AG04449 (cell line): ENCODE results near the gene UBALD2.

Experiments
- CTCF ChIA-PET: fragments of 350-600 bp; formaldehyde crosslinking; extraction: SDS; loops from one replicate; lab custom pipeline; 2021; ENCODE audit warnings: antibody characterized with exemption; lab: Yijun Ruan, JAX
- POLR2A ChIA-PET: fragments of 400-600, 350-600 bp; formaldehyde crosslinking; extraction: SDS; loops from one replicate; lab custom pipeline; 2020; ENCODE audit warnings: antibody characterized with exemption, inconsistent platforms; lab: Yijun Ruan, JAX
- DNase-seq: peaks from one replicate; pipeline ENCODE4 v3.0.0-alpha.2; 2010; ENCODE audit warnings: low read depth, low spot score
- H3K4me3 ChIP-seq: 2 replicates; pipeline ENCODE4 v1.5.1; 2011; ENCODE audit warnings: low read depth, mild to moderate bottlenecking, control low read depth, low read length
- CTCF ChIP-seq: IDR thresholded peaks from one replicate; pipeline ENCODE4 v1.5.1; 2011; ENCODE audit warnings: mild to moderate bottlenecking, moderate library complexity, low read length, control low read depth, inconsistent platforms; ENCODE audit not compliant: insufficient read depth; ENCODE audit errors: missing control alignments

UBALD2 gene

DNA sequence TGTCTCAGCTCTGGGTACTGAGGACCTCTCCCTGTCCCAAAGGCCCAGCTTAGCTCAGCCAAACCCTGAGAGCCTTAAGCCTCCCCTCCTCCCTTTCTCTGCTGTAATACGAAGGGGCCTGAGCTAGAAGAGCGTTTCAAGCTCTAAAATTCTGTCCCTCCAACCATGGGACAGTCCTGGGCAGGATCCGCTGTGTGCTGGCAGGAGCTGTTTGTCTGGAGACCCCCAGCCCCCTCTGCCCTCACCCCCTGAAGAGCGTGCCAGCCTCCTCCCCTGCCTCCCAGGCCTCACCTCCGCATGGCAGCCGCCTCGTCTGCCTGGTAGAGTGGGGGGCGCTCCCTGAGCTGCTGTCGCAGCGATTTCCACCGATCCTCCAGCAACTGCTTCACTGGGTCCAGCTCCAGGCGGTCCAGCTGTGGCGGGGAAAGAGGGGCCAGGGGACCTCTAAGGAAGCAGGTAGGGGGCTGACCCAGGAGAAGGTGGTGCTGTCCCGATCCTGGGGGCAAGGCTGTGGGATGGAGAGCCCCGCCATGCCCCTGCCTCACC, 14.7 kb downstream of the UBALD2 start:
- CTCF ChIA-PET, result interaction anchor here (0.6 to 9.0 kb wide), 82 partner anchors 9 to 431 kb away, joined by 3 to 292 read pairs (median 4); partner anchors contain the start of genes CDK3, EXOC7, FOXJ1 and UBALD2
- no peak for TF ChIP-seq CTCF
- no peak for DNase-seq
- no peak overlapping the region for H3K4me3 ChIP-seq
- POLR2A ChIA-PET, result interaction anchor here (0.6 kb wide), 1 partner anchor 158 kb away, joined by 3 read pairs; no protein-coding TSS in a partner anchor

DNA sequence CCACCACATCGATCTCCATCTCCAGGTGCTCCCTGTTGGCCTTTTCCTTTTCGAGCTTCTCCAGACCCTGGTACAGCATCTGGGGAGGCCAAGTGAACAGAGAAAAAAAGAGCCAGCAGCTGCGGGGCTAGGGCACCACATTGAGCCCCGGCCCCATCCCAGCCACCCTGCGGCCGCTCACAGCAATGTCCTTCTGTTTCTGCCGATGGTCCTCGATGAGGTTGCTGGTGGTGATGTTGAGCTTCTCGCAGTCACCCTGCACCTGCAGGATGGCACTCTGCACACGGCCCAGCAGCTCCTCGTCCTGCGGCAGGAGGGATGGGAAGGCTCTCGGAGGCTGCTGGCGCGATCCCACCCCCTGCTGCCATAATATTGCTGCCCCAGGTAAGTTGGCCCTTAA, 15.5 kb downstream of the UBALD2 start:
- DNase-seq, result no peak
- ChIA-PET CTCF (interaction anchor here (0.7 to 9.0 kb wide), 27 partner anchors 8 to 321 kb away, joined by 3 to 292 read pairs (median 6); partner anchors contain the start of genes CDK3, FOXJ1, SPHK1 and UBALD2), POLR2A (no interaction called here)
- no peak overlapping the region for H3K4me3 ChIP-seq
- TF ChIP-seq CTCF, result no peak

DNA sequence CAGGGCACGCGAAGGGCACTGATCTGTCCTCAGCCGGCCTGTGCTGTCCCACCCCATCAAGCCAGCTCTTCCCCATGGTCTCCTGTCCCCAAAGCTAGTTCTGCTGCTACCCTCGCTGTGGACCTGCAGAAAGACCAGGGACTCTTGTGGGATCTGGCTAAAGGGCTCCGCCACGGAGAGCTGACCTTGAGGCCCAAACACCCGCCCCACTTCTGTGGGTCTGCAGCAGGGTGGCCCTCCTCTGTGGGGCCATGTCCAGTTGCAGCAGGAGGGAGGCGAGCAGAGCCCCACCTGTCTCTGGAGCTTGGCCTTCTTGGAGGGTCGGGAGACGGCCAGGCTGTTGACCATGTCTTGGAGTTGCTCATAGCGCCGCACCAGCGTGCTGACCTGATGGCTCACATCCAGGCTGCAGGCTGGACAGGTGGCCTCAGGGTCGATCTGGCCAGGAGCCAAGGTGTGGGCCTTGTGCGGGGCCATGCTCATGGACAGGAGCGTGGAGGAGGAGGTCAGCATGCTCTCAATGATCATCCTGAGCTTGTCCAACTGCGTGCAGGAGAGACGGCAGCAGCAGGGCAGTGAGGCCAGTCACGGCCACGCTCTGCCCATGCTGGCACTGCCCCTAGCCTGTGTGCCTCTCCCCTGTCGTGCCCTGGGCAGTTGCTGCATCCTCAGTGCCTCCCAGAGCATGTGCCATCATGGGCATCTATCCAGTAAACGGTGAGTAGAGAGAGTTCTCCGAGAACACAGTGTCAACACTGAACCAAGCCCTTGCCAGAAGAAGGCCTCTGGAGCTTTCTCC, 16.6 kb downstream of the UBALD2 start:
- CTCF ChIA-PET, result interaction anchor here (0.7 to 9.0 kb wide), 11 partner anchors 8 to 276 kb away, joined by 3 to 292 read pairs (median 6); partner anchors contain the start of genes SPHK1 and UBALD2

GRCh38 chr17:76292567-76292966, 27.4 kb downstream of the UBALD2 start:
- no peak for DNase-seq
- CTCF ChIA-PET, result no interaction called here
- TF ChIP-seq CTCF, result no peak
- POLR2A ChIA-PET, result no interaction called here
- no peak overlapping the region for H3K4me3 ChIP-seq

More for the DNA sequence above, 16.6 kb downstream of the UBALD2 start:
- no peak for TF ChIP-seq CTCF
- no peak for DNase-seq
- H3K4me3 ChIP-seq, result no peak overlapping the region
- POLR2A ChIA-PET, result no interaction called here

- TF ChIP-seq CTCF, result no peak
- ChIA-PET CTCF (interaction anchor here (2.4 to 21.0 kb wide), 3 partner anchors 11 to 103 kb away, joined by 7 to 851 read pairs (median 89); partner anchors contain the start of gene SPHK1), POLR2A (no interaction called here)
- no peak overlapping the region for H3K4me3 ChIP-seq
- DNase-seq, result no peak
Observed at GRCh38 chr17:76293106-76293505, 28.0 kb downstream of the UBALD2 start.

DNA sequence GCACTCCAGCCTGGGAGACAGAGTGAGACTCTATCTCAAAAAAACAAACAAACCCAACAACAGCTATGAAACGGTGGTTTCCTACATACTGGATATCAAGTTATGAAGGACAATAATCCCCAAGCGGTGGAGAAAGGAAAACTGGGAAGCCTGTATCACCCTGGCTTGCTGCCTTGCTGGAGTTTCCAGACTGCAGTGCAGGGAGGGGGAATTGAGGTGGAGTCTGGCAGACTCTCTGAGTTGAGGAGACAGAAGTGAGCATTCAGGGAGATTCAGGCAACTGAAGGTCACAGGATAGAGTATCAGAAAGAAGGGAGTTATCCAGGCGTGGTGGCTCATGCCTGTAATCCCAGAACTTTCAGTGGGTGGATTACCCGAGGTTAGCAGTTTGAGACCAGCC, 31.0 kb downstream of the UBALD2 start:
- no peak for DNase-seq
- CTCF ChIA-PET, result interaction anchor here (1.6 to 21.0 kb wide), 4 partner anchors 15 to 282 kb away, joined by 5 to 851 read pairs (median 53); partner anchors contain the start of gene SPHK1
- POLR2A ChIA-PET, result no interaction called here
- H3K4me3 ChIP-seq, result no peak overlapping the region
- no peak for TF ChIP-seq CTCF
